Right lung (tissue), 5 donors: ENCODE measurements around the gene BAZ2A. TPM values are rescaled to one million over a fixed set of nuclear protein-coding genes. Genes with fewer than 3 reads are reported as not detected.

Experiments used
- DNase-seq, 2 donors: peaks; one replicate each; pipeline ENCODE4 v3.0.0-alpha.2; 2013
- polyA plus RNA-seq, 5 donors: library from polyadenylated mRNA; unstranded; fragments of 120-200 nt; gene quantifications; one replicate each; pipeline versions ENCODE4 v1.2.1 to v1.2.3, GENCODE V29; 2013; ENCODE audit warnings: inconsistent platforms in 1 of 5, low replicate concordance in 1 of 5; ENCODE audit not compliant: insufficient read length in 5 of 5, insufficient read depth in 1 of 5

BAZ2A gene
- polyA plus RNA-seq, 5 donors = 67.1 to 114 (median 91.1) TPM

DNA sequence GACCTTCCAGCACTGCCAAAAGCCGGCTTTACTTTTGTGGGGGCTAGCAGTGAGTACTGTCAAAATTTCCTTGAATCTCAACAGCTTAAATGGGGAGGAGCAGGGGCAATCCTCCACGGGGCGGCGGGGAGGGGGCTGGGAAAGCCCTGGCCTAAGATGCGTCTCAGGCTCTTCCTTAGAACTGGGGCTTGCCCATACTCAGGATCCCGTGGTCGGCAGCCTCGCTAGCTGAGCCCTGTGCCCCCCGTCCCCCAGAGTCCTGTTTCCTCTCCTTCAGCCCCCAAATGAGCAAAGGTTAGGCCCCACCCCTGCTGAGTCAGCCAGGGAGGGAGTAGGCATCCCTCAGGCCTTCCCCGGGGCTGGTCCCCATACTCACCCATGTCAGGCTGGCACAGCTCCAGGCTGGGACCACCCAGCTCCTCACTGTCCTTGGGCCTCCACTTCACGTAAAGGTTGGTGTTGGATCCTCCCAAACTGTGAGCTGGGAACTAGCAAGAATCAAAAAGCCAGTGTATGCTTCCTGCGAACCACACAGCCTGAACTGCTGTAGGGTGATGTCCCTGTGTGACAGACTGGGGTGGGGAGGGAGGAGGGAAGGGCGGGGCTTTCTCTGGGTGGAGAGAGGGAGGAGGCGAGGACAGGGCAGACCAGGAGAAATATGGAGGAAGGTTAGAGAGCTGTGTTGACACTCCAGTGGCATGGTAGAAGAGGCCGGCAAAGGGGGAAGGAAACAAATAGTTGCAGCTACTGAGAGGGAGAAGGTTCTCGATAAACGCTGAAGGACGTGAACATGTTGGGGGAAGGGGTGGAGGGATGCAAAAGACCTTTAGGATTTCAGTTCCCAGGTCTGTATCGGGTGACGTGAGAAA lies 5.9 kb upstream of the BAZ2A start:
- peak; percentile 87 to 89 for DNase-seq

DNA sequence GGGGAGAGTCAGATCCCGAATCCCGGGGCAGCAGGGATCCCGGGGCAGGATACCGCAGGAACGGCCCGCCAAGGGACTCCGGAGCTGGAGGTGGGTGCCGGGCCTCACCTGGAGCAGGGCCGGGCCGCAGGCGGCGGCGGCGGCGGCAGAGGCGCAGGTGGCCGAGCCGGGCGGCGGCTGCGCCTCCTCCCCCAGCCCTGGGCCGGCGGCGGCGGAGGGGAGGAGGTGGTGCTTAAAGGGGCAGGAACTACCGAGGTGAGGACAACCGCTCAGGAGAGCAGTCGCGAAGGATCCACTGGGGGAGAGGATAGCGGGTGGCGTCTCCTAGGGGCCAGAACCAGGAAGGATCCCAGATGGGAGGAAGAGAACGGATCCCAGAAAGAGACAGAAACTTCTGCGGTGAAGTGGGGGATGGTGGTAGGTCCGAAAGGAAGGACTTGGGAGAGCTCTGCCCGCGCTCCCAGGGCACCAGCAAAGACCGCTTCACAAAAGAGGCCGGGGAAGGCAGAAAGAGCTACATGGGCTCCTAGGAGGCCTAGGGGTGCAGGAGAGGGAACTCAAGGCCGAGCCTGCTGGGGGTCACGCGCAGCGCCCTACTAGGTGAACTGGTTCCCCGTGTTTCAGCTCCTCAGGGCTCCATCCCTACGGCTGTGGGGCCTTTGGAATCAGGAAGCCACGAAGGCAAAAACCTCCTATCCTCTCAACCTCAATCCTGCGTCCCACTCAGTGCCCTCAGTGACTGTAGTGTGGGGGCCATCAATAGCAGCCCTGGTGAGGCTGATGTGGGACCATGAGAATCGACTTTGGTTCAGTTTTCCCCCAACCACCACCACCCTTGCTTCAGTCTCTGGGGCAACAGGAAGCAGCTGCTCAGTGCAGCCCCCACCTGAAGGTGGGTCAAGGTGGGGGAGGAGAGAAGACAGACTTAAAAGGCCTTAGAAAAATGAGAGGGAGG lies 5.0 kb upstream of the BAZ2A start:
- peak; percentile 53 to 60 for DNase-seq

DNA sequence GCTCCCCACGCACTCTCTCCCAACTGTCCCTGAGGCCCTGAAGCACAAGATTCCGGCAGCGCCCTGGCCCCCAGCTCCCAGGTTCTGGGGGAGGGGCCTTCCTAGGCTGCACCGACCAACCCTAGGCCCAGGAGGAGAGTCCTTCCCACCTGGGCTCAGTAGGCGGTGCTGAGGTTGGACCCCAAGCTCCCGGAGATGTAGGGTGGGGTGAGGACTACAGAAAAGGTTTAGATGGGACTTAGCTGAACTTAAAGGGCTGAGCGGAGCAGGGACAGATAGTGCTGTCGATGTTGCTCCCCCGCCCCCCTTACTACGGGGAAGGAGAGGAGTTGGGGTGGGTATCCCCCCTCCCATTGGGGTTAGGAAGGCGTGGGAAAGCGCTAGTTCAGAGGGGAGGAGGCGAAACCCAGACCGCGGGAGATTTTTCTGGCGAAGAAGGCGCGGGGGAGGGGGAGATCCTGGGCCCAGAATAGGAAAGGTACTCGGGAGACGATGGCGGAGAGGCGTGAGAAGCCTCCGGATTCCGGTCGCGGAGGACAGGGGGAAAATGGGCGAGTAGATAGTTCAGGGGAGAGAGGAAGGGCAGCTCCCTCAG lies 4.2 kb upstream of the BAZ2A start:
- DNase-seq = peak; percentile 35 to 45

DNA sequence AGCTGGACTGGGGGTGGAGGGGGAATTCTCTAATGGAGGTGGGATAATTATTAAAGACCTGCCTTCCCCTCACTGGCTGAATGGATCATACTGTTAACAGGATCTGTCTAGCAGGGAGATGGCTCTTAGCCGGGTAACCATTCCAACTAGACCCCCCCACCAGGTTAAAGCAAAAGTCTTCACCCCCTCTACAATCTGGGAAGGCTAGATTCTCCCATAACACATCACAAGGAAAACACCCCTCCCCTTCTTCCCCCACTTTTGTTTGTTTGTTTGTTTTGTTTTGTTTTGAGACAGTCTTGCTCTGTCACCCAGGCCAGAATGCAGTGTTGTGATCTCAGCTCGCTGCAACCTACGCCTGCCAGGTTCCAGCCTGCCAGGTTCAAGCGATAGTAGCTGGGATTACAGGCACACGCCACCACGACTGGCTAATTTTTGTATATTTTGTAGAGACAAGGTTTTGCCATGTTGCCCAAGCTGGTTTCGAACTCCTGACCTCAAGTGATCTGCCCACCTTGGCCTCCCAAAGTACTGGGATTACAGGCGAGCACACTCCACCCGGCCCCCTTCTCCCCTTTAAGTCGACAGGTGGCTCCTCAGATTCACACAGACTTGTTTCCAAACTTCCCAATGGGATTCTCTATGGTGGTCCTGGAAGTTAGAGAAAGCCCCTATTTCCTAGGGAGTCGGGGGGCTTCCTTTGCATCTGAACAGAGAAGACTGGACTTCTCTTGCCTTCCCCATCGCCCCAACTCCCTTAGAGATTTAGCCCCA lies 3.5 kb upstream of the BAZ2A start:
- no peak for DNase-seq

DNA sequence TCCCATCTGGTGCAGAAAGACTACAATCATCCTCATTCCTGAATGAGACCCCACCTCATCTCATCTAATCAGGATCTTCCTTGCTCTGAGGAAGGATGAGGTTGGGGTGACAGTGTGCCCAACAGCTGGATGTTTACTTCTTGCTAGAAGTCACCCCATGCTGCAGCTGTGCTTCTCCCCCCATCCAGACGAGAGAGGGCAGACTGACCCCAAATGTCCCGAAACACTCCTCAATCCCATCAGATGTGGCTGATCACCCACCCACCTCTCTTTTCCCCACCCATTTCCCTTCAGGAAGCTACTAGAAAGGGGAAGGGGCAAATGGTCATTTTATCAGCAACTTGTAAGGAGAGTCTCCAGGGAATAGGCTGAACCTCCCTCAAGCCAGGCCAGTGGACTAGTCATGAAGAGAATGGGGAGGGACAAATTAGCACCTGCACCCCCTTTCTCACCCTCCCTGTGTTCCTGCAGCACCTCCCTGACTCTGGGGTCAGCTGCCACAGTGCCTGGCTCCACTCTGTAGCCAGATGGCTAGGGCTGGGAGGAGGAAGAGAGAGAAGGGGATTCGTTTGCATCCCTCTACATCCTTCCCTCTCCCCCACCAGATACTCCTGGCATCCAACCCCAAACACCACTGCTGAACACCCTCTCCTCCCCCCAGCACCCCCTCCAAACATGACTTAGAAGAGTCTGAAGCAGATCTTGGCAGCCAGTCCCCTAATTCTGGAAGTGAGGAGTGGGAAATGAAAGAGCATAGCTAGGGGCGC lies 2.8 kb upstream of the BAZ2A start:
- no peak for DNase-seq

DNA sequence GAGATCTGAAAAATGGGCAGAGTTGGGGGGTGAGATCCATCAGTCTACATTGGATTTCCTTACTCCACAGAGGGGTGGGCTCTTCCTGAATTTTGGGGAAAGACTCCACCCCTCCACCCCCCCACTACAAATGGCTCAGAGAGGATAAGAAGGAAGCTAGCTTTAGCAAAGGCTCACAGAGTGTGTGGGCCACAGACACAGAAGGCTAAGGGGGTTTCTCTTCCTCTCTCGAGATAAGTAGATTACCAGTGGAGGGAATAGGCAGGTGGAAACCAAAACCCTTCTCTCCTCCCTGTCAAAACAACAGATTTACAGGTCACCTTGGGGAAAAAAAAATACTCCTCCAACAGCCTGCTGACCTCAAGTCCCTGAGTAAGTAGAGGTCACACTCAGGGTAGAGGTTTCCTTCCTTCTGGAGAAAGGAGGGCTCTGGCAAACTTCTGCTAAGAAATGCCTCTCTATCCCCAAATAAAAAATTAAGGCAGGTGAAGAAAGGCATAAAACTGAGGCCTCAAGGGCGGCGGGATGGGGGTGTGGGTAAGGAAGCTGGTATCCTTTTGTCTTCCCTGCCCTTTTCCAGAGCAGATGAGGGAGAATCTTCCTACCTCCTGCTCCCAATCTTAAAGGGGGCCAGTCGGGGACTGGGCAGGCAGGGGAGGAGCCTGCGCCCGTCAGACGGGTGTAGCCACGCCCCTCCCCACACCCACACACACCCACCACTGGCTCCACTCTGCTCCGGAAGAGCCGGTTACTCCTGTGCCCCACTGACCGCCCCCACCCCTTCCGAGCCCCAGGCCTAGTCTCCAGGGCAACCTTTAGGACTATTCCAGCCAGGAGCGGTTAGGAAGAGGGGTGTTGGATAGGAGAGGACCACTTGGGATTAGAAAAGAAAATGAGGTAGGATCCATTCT lies 1.9 kb upstream of the BAZ2A start:
- DNase-seq = peak; percentile 60 to 68

DNA sequence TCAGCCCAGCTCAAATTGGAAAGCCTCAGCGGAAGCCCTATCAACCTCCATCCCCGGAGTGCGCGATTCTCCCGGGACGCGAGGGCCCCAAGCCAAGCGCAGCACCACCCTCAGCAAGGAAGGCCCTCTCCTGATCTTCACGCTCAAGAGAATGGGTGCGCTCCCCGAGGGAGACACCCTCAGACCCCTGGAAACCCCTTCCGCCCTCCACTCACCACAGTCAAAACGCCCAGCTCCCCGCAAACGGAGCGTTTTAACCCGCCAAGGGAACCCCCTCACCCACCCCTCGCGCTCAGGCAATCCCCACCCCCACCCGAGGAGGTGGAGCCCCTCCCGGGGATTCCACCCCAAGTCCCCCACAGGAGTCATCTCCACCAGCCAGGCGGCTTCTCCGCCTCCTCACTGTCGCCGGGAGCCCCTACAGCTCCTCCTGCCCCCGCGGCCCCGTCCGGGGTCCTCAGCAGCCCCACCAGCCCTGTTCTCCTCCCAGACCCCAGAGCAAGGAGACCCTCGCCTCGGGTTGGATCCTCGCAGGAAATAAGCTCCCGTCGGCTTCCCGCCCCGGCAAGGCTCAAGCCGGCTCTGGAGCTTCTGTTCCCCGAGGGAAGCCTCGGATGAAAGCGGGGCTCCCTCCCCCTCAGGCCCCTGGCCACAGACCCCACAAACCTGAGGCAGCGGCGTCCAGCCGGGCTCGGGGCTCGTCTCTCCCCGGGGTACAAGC lies 507 bp downstream of the BAZ2A start:
- DNase-seq = peak in 1 of 2 donors; percentile 3

DNA sequence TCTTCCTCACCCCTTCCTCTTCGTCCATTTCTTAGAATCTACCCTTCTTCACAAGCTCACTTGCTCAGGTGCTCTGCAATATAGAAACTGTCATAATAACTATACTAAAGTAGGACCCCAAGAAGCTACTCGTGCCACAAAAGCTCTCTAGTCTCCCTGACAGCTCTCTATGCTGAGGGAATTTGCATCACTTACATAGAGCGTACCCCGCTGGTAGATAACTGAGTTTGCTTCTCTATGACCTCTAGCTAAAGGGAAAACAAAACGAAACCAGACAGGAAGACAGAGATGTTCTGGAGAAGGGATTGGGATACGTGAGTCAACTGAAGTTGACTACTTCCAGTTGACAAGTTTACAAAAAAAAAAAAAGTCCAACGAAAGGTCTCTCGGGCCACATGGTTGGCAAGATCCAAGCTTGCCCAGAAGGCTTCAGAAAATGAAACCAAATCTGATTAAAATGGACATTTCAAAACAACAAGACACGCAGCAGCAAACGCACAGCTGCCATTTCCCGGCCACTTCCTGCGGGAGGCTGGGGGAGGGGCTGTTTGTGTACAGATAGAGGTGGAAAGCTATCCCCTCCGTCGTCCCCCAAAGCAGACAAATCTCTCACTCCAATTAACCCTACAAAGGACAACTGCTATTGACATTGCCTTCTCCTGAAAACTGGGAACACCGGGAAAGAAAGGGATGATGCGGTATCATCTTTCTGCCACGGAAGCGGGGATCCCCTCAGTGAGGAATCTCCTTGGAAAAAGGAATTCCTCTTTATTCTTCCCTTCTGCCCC lies 1.3 kb downstream of the BAZ2A start:
- peak; percentile 59 to 63 for DNase-seq

DNA sequence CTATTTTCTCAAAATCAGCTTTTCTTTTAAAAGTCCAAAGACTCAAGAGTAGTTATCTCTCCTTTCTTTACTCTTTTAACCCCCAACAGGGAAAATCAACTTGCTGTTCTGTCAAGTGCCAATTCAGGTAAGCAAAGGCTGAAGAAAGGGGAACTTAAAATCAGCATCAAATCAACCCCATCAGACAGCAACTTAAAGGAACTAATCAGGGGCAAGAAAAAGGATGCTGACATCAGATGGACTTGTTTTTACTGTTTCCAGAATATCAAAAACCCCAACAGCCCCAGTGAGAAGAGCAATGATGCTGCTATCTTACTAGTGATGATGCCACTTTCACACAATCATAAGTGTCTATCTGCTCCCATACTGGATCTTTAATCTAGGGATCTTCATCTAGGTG lies 3.4 kb downstream of the BAZ2A start:
- no peak for DNase-seq

DNA sequence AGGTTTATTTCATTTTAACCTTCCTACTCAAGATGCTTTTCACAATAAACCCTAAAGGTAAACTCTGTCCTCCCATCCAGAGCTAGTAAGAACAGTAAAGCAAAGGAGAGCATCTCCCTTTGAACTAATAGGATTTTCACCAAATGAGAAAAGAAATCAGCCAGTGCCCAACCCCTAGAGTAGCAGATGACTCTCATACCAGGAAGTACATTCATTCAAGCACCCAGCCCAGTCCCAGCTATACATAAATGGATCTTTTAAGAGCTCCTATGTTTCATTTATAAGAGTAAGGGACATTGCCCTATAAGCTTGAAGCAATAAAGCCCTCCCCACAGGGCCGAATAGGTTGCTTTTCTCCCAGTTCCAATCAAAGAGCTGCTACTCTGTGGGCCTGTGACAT lies 7.6 kb downstream of the BAZ2A start:
- DNase-seq = no peak

DNA sequence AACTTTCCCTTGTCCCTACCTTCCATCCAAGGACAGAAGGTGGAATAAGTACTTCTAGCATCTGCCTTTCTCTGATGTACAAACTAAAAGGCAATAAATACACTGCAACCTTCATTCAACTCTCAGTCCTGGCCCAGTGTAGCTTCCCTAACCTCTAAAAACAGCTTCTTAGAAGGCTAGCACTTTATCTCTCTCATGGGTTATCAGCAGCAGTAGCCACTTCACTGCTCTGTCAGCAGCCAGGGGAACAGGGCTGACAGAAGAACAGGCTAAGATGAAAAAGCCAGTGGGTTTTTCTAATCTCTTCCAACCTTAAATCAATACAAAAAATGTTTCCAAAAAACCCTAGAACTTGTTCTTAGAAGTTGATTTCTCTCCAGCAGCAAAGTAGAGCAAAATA lies 13.2 kb downstream of the BAZ2A start:
- no peak for DNase-seq

DNA sequence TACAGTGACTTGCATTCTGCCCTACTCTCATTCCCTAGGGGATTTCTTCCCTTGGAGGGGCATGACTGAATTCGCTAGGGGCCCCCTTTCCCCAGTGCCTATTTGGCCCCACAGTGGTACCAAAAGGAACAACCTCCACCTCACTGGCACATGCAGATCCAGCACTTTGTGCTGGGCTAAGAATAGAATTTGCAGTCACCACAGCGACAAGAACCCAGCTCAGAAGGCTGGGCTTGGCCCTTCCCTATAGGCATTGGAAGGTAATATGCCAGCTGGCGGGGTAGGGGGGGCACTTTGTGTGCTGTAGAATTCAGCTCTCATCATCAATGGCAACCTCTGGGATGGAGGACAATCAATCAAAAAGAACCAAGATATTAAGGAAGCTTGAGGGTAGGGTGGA lies 13.9 kb downstream of the BAZ2A start:
- DNase-seq = no peak

DNA sequence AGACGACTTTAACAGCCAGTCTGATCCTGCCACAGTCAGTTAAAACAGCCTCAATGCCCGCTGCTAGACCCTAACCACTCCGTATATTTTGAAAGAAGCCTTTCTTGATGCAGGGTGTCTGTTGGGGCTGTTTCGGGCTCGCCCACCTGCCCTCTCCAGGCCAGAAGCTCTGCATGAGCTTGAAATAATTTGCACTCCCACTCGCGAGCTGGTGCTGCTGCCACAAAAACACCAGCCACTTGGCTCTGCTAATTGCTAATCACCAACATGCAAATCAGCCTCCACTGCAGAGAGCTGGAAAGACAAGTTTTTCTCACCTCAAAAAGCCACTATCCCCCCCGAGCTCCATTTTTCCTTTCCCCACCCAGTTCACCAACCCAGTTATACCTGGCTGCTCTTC lies 15.5 kb downstream of the BAZ2A start:
- DNase-seq = no peak

DNA sequence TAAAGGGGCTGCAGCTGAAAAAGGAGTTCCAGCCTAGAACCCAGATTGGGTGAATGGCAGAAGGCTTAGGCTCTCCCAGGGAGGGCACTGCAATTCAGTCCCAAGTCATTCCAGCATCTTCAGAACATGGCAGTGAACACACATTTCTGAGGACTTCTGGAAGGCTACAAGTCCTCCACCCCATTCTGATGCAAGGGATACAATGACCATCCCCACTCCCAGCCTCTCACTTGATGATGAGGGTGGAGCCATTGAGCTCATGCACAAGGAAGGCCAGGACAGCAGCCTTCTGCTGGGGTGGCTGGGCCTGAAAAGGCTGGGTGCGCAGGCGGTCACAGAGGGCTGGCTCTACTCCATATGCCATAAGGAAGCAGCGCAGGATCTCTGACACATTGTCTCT lies 25.8 kb downstream of the BAZ2A start:
- no peak for DNase-seq

DNA sequence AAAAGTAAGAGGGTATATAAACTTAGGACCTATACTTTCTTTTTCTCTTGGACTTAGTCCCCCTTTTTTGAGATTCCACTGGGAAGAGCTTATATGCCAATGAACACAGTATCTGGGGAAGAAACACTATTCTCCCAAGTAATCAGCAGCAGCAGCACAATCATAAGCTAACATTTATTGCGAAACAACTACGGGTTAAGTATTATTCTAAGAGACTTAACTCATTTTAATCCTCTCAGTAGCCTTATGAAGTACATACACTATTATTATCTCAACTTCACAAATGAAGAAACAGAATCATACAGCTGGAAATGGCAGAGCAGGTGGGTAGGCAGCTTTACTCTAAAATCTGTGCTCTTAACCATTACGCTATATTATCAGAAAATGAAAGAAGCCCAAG lies 27.9 kb downstream of the BAZ2A start:
- DNase-seq = no peak

DNA sequence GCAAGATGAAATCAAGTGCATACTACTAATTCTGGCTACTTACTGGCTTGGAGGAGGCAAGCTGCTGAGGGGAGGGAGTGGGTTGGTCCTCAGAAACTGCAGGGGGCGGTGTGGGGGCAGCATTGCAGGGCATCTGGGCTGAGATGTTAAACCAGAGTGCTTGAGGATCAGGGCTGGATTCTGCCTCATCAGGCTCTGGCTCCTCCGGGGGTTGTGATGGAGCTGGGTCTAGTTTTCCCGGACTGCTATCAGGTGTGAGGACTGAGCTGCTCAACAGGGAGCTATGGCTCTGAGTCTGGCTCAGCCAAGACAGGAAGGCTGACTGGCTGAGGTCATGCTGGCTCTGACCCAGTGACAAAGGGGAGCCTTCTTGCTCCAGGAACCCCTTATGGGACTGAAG lies 28.6 kb downstream of the BAZ2A start:
- DNase-seq = no peak

DNA sequence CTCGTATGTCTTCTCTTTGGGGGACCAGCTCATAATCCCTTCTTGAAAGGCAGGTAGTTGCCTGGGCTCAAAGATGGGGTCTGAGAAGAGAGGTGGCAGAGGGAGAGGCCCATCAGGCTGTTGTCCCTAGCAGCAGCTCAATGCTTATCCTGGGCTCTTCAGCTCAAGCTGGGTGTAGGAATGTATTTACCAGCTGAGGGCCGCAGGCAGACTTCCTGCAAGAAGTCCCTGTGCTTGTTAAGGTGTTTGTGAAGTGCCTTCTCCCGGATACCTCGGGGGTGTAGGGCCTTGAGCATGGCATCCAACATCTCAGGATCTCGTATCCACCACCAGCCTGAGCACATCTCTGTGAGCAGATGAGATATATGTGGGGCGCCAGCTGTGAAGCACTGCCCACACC lies 29.4 kb downstream of the BAZ2A start:
- no peak for DNase-seq

DNA sequence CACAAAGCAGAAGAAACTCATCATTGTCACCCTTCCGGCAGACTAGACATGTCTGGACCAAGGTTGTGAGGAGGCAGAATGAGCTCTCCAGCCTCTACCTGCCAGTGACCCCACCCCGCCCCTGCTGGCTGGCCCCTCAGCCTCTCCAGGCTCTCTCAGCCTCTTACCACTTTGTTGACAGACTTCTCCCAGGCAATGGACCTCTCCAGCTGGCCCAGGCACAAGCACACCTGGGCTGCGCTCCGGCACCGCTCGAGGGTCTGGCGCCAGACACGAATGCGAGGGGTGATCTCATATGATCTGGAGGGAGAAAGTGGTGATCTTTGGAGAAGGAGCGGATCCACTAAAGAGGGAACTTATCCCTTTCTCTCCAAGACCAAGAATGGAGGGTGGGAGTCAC lies 30.3 kb downstream of the BAZ2A start:
- DNase-seq = no peak
